ENCODE results near the gene TEAD4.

GRCh38 chr12:3086729-3087323 lies 127.6 kb downstream of the TEAD4 start:
- TF ChIP-seq CTCF (IDR thresholded peaks at IDR 0.05) = no peak
- TF ChIP-seq POLR2A (IDR thresholded peaks at IDR 0.05) = no peak
